ENCODE measurements around the gene MED13L.
"Not testable (repeated sequence)": the region's sequence is repeated elsewhere in the genome, so short reads cannot be mapped to it uniquely, and the experiment has no call there.

MED13L gene

GRCh38 chr12:116012757-116013156 lies 264.7 kb downstream of the MED13L start:
- DNase-seq (ENCODE audit: low read depth in 2 of 2): no peak

GRCh38 chr12:116011217-116011616 lies 266.3 kb downstream of the MED13L start:
- DNase-seq (ENCODE audit: low read depth in 2 of 2): no peak

DNA sequence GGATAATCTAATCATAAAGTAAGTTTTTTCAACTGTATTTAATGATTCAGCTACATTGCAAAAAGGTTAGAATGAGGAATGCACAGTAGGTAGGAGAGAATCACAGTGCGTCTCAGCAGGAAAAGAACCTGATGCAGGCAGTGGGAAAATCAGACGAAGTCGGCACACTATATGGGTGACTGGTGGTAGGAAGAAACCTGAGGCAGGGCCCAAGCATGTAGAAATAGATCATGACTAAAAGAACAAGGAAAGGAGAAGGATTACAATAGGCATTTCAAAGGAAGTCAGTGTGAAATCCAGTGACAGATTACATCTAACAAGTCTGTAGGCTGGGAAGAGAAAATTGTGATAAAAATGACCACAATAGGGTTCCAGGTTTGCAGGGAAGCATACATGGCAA lies 267.0 kb downstream of the MED13L start:
- no peak for DNase-seq (ENCODE audit: low read depth in 2 of 2)

- no peak for DNase-seq (ENCODE audit: low read depth in 2 of 2)
These were observed 267.7 kb downstream of the MED13L start for GRCh38 chr12:116009805-116010204.

DNA sequence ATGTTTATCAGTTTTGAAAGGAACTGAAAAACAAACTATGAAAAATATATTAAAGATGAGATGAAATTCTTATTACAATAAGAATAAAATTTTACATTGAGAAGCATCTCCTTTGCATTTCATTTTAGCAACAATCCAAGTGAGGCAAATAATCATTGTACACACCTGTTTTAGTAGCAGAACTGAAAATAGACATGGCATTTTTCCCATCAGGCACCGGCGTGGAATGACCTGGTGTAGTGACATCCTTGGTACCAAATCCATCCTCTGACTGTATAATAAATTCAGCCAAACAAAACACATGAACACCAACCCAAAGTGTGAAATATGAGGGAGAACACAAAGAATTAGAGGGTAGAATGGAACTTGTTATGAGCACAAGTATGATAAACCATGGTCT lies 271.4 kb downstream of the MED13L start:
- no peak for DNase-seq (ENCODE audit: low read depth in 2 of 2)

- no peak for DNase-seq (ENCODE audit: low read depth in 2 of 2)
These were observed 274.5 kb downstream of the MED13L start for GRCh38 chr12:116002890-116003536.

DNA sequence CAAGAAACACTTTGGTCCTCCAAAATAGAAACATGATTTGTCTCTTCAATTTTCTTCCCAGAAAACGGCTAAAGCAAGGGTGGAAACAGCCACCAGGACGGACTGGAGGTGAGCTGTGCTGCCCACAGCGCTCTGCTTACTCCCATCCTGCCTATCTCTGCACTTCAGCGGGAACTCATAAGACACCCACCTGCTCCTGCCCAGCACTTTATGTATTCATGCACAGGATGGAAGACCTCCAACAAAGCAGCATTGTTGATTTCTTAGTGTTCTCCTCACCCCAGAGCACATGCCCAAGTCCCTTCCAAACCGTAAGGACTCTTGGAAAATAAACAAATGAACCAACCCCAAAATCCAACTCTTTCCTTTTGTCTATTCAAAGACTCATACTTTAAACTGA lies 277.2 kb downstream of the MED13L start:
- DNase-seq (ENCODE audit: low read depth in 2 of 2): no peak

DNA sequence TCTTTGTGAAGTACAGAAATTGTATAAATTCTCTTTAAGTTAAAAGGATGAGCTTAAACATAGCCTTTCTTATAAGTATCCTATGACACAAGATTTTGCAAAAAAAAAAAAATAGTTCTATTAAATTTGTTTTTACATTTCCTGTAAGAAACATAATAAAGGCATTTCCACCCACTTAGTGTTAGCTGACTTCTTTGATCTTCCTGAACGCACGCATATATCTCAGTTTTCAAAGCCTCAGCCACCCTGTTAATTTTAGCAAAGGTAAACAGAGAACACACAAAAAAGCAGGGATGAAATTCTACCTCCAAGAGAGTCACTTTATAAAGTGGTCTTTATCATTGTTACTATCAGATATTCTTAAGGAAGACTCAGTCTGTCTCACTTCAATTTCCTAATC lies 277.9 kb downstream of the MED13L start:
- no peak for DNase-seq (ENCODE audit: low read depth in 2 of 2)

- no peak for DNase-seq (ENCODE audit: low read depth in 2 of 2)
These were observed 278.6 kb downstream of the MED13L start for GRCh38 chr12:115998794-115999478.

DNA sequence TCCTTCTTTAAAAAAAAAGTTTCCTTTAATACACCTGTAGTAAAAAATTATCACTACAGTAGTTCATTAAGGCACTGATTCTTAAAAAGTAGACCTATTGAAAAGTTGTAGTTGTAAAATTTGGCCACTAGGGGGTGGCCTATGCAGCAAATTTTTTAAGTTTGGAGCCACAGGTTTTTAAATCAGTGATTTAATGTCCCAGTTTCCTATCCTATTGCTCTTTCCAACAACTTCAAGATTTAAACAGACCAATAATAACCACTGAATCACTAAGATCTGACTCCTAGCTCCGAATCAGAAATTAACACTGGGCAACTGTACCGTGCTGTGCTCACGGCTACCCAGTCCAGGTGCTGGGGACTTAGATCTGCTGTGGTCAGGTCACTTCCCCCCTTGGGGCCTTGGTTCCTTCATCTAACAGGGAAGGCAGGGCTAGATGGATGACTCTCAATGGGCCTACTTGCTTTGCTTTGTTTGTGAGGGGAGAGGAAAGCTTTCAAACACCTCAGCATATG lies 279.3 kb downstream of the MED13L start:
- DNase-seq (ENCODE audit: low read depth in 2 of 2): no peak

DNA sequence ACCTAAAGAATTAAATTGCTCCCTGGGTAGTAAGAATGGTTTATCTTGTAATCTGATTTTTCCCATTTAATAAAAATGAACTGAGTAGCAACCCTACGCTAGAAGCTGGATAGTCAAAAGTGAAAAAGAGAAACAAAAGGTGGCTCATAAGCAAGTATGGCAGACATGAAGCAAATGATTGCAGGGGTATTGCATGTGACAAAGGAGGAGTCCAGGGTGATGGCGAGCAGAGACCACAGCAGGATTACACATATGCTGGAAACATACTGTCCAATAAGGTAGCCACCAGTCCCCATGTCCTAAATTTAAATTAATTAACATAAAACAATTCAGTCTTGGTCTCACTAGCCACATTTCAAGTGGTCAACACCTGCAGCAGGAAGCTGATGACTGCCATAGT lies 283.8 kb downstream of the MED13L start:
- DNase-seq (ENCODE audit: low read depth in 2 of 2): no peak

DNA sequence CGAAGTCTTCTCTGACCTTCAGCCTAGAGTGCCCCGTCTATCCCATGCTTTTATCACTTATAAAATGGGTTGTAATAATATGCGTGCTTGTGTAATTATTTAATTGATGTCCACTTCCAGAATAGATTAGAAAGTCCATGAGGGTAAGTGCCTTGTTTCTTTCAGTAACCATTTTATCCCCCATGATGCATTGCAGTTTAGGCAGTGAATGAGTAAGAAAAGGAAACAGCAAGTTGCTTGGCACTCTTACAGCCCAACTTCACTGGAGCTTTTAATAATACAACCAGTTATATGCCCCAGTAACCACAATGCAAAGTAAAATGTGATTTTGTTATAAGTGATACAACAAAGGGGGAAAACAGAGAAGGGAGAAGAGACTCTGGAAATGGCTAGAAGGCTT lies 287.3 kb downstream of the MED13L start:
- DNase-seq (ENCODE audit: low read depth in 2 of 2): no peak

GRCh38 chr12:115988625-115989563 lies 288.6 kb downstream of the MED13L start:
- no peak for DNase-seq (ENCODE audit: low read depth in 2 of 2)

DNA sequence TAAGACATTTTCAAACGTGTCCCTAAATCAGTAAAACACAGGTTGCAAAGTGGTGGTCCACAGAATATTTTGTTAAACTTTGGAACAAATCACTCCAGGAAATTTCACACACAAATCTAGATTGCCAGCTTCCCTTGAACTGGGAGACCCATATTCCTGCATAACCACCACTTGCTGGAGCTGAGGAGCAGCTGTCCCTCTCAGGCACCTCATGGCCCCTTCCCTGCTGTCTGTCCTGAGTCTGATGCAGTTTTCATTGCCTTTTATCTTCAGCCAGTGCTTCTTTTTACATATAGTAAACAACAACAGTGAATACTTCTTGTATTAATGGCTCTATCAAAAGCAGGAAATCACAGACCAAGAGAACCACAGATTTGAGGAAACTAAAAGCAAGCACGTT lies 289.3 kb downstream of the MED13L start:
- no peak for DNase-seq (ENCODE audit: low read depth in 2 of 2)

DNA sequence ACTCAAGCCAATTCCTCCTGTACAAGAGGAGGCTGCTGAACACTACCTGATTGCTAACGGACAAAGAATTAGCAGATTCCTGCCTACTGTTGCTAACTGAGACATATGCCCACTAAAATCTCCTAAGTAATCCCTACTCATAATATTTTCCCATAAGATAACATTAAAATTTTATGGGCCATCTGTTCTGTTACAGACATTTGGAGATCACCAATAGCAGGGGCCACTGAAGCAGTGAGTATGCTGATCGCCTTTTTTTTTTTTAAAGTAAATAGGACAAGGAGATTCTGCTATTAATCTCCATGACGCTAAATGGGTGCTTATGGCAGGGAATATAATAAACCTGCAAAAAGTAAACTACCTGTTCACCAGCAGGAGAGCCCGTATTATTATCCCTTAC lies 292.9 kb downstream of the MED13L start:
- DNase-seq (ENCODE audit: low read depth in 2 of 2): no peak

- no peak for DNase-seq (ENCODE audit: low read depth in 2 of 2)
These were observed 294.2 kb downstream of the MED13L start for GRCh38 chr12:115983226-115983798.

- no peak for DNase-seq (ENCODE audit: low read depth in 2 of 2)
These were observed 297.2 kb downstream of the MED13L start for GRCh38 chr12:115980339-115980738.

DNA sequence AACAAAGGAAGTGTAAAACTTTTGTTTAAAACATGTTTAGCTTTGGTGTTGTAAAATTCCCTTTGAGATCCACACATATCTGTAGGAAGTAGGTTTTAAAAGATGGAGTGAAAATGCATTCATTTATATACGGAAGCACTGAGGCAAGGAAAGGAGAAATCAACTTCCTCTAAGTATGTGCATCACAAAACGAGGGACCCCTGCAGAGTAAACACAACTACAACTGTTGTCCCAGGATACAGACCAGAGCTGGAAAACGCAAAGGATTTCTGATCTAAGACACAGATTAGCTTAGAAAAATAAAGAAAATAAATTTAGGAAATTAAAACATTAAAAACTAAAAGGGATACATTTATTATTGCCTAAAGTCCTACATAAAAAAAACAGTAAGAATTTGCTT lies 297.6 kb downstream of the MED13L start:
- DNase-seq (ENCODE audit: low read depth in 2 of 2): no peak

DNA sequence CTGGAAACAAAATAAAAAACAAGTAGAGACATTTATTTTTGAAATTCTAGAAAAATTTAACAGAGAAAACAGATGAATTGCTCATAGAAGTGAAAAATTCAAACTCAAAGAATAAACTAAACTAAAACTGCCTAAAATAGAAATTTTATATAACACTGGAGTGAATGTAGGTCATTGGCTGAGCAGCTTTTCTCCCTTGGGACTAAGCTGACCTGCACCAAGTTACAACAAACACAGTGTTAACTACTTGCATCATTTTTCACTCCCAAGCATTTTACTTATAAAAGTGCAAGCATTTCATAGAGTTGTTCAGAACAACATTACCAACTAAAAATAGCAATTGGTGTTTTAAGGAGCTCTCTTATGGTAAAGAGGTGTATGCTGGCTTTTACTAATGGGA lies 298.1 kb downstream of the MED13L start:
- no peak for DNase-seq (ENCODE audit: low read depth in 2 of 2)

DNA sequence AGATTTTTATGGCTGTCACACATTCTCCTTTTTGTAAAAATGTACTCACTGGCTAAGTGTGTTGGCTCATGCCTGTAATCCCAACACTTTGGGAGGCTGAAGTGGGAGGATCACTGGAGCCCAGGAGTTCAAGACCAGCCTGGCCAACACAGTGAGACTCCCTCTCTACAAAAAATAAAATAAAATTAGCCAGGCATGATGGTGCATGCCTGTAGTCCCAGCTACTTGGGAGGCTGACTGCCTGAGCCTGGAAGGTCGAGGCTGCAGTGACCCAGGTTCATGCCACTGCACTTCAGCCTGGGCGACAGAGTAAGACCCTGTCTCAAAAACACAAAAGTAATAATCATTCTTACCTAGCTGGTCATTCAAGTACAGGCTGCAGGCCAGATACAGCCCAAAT lies 300.7 kb downstream of the MED13L start:
- DNase-seq (ENCODE audit: low read depth in 2 of 2): not testable (repeated sequence)

GRCh38 chr12:115975411-115975810 lies 302.1 kb downstream of the MED13L start:
- no peak for DNase-seq (ENCODE audit: low read depth in 2 of 2)
